Brain microvascular endothelial cell (primary cell): ENCODE results near the gene SBNO2.

Experiments used
- DNase-seq: peaks from one replicate; pipeline ENCODE4 v3.0.0-alpha.2; 2020
- H3K27ac ChIP-seq: fragments of 250-450 bp; sonication (Bioruptor Pico); 2 replicates; pipeline ENCODE4 v1.5.1; 2020; ENCODE audit warnings: mild to moderate bottlenecking, moderate library complexity
- H3K27me3 ChIP-seq: fragments of 250-450 bp; sonication (Bioruptor Pico); replicated peaks from 2 replicates; pipeline ENCODE4 v1.5.1; 2020; ENCODE audit warnings: mild to moderate bottlenecking
- H3K36me3 ChIP-seq: fragments of 250-450 bp; sonication (Bioruptor Pico); replicated peaks from 2 replicates; pipeline ENCODE4 v1.5.1; 2020; ENCODE audit warnings: mild to moderate bottlenecking
- H3K4me3 ChIP-seq: 2 replicates; pipeline ENCODE4 v1.5.1; 2011; ENCODE audit warnings: low read depth, mild to moderate bottlenecking, control low read depth, low read length, moderate library complexity
- in situ Hi-C: cut with HindIII; loops from 2 replicates; pipeline ENCODE4 v1.10.0; 2017; ENCODE audit warnings: low sequenced_read_pairs, low pct_ligation_motif_present
- TF ChIP-seq, protein P1 (sequence below): IDR thresholded peaks from 2 replicates; pipeline ENCODE4 v1.5.1; 2011; ENCODE audit warnings: low read depth, mild to moderate bottlenecking, moderate library complexity, low read length, control low read depth, inconsistent platforms; ENCODE audit errors: missing control alignments

Gene SBNO2

DNA sequence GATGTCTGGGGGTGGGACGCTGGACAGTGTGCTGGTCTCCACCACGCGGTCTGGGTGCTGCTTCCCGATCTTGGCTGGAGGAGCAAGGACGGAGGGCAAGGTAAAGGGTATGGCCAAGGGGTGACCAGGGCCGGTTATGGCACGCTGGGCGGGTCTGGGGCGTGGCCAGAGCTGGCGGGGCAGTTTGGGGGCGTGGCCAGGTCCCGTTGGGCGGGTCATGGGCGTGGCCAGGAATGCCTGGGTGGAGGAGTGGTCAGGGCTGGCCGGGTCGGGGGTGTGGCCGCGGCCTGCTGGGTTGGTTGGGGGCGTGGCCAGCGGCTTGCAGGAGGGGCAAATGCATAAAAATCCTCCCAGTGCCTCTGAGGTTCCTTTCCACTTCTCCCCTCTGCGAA, 51.1 kb downstream of the SBNO2 start:
- in situ Hi-C loops = loop anchor here (25.0 kb wide), 1 partner anchor 114 kb away; the partner anchor contains the start of genes ATP5F1D, CBARP and MIDN
- H3K4me3 ChIP-seq = no peak overlapping the region
- H3K27ac ChIP-seq = no peak overlapping the region
- TF ChIP-seq, protein P1, sequence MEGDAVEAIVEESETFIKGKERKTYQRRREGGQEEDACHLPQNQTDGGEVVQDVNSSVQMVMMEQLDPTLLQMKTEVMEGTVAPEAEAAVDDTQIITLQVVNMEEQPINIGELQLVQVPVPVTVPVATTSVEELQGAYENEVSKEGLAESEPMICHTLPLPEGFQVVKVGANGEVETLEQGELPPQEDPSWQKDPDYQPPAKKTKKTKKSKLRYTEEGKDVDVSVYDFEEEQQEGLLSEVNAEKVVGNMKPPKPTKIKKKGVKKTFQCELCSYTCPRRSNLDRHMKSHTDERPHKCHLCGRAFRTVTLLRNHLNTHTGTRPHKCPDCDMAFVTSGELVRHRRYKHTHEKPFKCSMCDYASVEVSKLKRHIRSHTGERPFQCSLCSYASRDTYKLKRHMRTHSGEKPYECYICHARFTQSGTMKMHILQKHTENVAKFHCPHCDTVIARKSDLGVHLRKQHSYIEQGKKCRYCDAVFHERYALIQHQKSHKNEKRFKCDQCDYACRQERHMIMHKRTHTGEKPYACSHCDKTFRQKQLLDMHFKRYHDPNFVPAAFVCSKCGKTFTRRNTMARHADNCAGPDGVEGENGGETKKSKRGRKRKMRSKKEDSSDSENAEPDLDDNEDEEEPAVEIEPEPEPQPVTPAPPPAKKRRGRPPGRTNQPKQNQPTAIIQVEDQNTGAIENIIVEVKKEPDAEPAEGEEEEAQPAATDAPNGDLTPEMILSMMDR = no peak
- peaks cover 87% of the 10 kb centered on the region for H3K36me3 ChIP-seq
- no peaks in the 10 kb centered on the region for H3K27me3 ChIP-seq
- DNase-seq = peak; percentile 60

DNA sequence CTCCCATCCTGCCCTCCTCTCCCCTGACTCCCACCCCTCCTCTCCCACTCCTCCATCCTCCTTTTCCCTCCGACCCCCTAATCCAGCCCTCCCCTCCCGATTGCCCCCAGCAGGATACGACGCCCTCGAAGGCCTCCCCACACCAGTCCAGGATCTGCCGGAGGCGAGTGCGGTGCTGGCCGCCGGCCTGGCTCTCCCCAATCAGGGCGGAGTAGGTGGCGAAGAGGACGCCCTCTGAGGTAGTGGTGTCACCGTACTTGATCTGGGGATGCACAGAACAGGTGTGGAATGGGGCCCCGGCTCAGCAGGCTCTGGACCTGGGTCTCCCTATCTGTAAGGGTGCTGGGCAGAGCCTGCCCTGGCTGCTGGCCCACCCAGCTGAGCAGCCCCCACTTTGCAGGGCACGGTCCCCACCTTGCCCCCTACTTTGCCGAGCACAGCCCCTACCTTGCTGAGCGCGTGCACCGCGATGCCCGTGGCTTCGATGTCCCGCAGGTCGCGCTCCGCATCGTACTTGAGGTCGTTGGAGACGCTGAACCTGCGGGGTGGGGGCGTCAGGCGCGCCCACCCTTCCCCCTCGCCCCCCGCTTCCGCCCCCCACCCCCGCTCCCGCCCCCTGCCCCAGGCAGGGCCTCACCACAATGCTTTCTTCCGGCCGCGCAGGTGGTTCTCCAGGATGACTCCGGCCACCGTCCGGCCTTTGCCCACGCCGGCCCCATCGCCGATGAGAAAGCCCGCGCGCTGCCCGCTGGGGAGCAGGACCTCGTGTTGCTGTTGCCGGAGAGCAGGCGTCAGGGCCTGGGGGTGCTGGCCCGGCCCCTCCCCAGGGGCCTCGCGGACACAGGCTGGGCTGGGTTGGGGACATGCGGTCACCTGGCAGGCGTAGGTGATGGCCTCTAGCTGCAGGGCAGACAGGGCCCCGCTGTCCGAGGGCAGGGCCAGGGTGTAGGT, 51.8 kb downstream of the SBNO2 start:
- in situ Hi-C loops = loop anchor here (25.0 kb wide), 1 partner anchor 115 kb away; the partner anchor contains the start of genes ATP5F1D, CBARP and MIDN
- no peak overlapping the region for H3K4me3 ChIP-seq
- no peak for DNase-seq
- no peak overlapping the region for H3K27ac ChIP-seq
- peaks cover 88% of the 10 kb centered on the region for H3K36me3 ChIP-seq
- H3K27me3 ChIP-seq = no peaks in the 10 kb centered on the region
- TF ChIP-seq, protein P1 = no peak

DNA sequence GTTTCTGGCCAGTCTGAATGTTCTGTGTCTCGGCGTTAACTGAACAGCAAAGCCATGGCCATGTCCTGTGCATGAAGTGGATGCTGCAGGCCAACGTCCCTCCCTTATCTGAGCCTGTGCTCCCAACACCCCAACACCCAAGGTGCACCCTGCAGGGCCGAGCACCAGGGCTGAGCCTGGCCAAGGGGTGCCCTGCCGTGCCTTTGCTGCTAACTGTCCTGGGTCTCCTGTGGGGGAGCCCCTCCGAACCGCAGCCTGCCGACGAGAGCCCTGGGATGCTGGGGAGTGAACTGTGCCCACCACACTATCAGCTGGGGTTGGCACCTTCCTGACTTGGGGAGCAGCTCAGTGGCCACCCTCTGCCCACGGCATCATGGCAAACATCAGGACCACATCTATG, 52.7 kb downstream of the SBNO2 start:
- Histone ChIP-seq H3K27me3 (no peaks in the 10 kb centered on the region), H3K27ac (no peak overlapping the region), H3K36me3 (peaks cover 89% of the 10 kb centered on the region), H3K4me3 (no peak overlapping the region)
- in situ Hi-C loops = loop anchor here (25.0 kb wide), 1 partner anchor 116 kb away; the partner anchor contains the start of genes ATP5F1D, CBARP and MIDN
- TF ChIP-seq, protein P1 = no peak
- DNase-seq = no peak

DNA sequence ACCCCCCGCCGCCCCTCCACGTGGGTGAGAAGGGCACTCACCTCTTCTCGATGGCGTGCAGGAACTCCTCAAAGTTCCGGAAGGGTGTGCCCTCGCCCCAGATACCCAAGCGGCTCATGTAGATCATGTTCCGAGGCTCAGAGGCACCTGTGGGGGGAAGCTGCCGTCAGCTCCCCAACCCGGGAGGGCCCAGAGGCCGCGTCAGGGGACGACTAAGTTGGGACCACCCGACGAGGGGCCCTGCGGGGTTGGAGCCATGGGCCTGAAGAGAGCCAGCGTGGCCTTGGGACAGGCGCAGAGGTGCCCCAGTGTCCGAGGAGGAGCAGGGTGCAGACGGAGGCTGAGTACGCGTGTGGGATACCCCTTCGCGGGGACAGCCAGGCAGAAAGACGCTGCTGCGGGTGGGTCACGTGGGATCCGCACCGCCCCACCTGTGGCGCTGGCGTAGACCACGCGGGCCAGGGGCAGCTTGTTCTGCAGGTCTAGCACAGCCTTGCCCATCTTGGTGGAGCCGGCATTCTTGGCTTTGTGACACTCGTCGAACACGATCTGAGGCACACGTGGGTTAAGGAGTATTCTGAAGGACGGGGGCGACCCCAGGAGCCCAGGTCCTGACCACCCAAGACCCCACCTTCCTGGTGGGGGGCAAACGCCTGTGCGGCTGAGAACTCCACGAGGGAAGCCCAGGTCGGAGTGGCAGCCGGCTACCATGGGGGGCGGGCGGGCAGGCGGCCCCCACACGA, 54.4 kb downstream of the SBNO2 start:
- Histone ChIP-seq H3K4me3 (no peak overlapping the region), H3K36me3 (peaks cover 87% of the 10 kb centered on the region)
- in situ Hi-C loops = loop anchor here (25.0 kb wide), 1 partner anchor 118 kb away; the partner anchor contains the start of genes ATP5F1D, CBARP and MIDN

DNA sequence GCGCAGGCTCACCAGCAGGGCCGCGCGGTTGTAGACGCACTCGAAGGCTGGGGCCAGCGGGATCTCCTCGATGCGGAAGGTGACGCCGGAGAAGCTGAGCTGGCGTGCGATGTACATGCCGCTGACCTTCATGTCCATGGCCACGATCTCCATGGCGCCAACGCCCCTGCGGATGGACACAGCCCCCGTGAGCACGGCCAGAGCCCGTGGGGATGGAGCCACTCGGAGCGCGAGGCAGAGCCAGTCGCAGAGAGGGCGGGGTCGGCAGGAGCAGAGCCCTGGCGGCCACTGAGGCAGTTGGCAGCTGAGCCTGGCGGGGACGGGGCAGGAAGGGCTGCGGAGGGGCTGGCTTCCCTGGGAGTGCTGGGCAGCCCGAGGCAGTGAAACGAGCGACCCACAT, 55.1 kb downstream of the SBNO2 start:
- TF ChIP-seq, protein P1 = no peak
- DNase-seq = no peak
- peaks cover 87% of the 10 kb centered on the region for H3K36me3 ChIP-seq
- H3K4me3 ChIP-seq = no peak overlapping the region
- no peaks in the 10 kb centered on the region for H3K27me3 ChIP-seq
- in situ Hi-C loops = loop anchor here (25.0 kb wide), 1 partner anchor 118 kb away; the partner anchor contains the start of genes ATP5F1D, CBARP and MIDN
- no peak overlapping the region for H3K27ac ChIP-seq

More for the DNA sequence above, 54.4 kb downstream of the SBNO2 start:
- no peaks in the 10 kb centered on the region for H3K27me3 ChIP-seq
- TF ChIP-seq, protein P1 = no peak
- H3K27ac ChIP-seq = no peak overlapping the region
- no peak for DNase-seq
